Endothelial cell of hepatic sinusoid (primary cell): ENCODE results near the gene ADISSP.

ENCODE experiments used
- in situ Hi-C: cut with HindIII; loops from 2 replicates; pipeline ENCODE4 v1.10.0; 2017; ENCODE audit warnings: low sequenced_read_pairs

Gene ADISSP

GRCh38 chr20:3721912-3722311, 45.6 kb downstream of the ADISSP start:
- in situ Hi-C loops: no loop called here

GRCh38 chr20:3720626-3721025, 46.9 kb downstream of the ADISSP start:
- in situ Hi-C loops: no loop called here

- in situ Hi-C loops: no loop called here
Observed at GRCh38 chr20:3720068-3720467, 47.5 kb downstream of the ADISSP start.

- in situ Hi-C loops: loop anchor here (5.0 kb wide), 1 partner anchor 72 kb away; no protein-coding TSS in a partner anchor
Observed at GRCh38 chr20:3719046-3719445, 48.5 kb downstream of the ADISSP start.

GRCh38 chr20:3716195-3716834, 51.2 kb downstream of the ADISSP start:
- in situ Hi-C loops: loop anchor here (5.0 kb wide), 1 partner anchor 69 kb away; no protein-coding TSS in a partner anchor

GRCh38 chr20:3714092-3714491, 53.5 kb downstream of the ADISSP start:
- in situ Hi-C loops: no loop called here

- in situ Hi-C loops: no loop called here
Observed at GRCh38 chr20:3712279-3712873, 55.2 kb downstream of the ADISSP start, which contains the start of gene SIGLEC1. TSS of gene SIGLEC1 (minus strand) at chr20:3712600. CDS start at chr20:3707128, 5,472 bp downstream.

GRCh38 chr20:3711484-3711941, 56.0 kb downstream of the ADISSP start:
- in situ Hi-C loops: no loop called here

- in situ Hi-C loops: no loop called here
Observed at GRCh38 chr20:3710703-3711483, 56.7 kb downstream of the ADISSP start.

- in situ Hi-C loops: no loop called here
Observed at GRCh38 chr20:3710011-3710466, 57.5 kb downstream of the ADISSP start.

GRCh38 chr20:3707508-3707899, 60.0 kb downstream of the ADISSP start:
- in situ Hi-C loops: no loop called here

- in situ Hi-C loops: no loop called here
Observed at GRCh38 chr20:3706774-3707507, 60.6 kb downstream of the ADISSP start.

GRCh38 chr20:3705970-3706739, 61.4 kb downstream of the ADISSP start:
- in situ Hi-C loops: no loop called here

GRCh38 chr20:3705491-3705969, 62.0 kb downstream of the ADISSP start:
- in situ Hi-C loops: no loop called here

- in situ Hi-C loops: no loop called here
Observed at GRCh38 chr20:3704087-3704486, 63.5 kb downstream of the ADISSP start.
